ENCODE data around the gene TBL1XR1. TPM values are rescaled to one million over a fixed set of nuclear protein-coding genes. Genes with fewer than 3 reads are reported as not detected.

Gene TBL1XR1
- total RNA-seq, 2 experiments from 2014 or later: 63.2 to 67.8 TPM

DNA sequence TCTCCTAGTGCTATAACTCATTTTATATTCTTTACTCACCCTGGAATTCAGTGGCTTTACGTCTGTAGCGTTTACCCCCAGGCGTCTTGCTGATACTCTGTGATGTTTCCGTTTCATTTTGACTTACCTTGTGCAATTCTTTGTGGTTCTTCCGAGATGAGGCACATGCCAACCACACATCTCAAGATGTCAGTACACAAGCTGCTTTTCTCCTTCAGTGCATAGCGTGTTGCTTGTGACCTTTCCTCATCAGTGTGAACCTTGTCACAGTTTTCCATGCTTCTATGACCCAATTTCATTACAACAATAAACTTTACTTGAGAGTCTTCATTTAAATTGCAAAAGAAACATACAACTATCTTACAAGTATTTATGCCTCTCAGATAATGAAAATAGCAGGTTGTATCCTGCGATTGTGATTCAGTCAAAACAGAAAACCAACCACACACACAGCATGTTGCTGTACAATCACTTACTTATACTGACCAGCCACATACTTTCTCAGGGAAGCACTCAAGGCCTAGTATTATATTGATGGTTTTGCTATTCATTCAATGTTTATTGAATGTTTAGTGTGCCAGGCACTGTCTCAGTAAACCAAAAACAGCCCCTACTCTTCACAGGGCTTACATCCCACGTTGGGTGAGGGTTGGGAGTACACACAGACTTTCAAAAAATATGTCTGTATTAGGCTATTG, 4.6 kb upstream of the TBL1XR1 start:
- peaks cover 10% of the 10 kb centered on the region for H3K36me3 Mint-ChIP-seq (ENCODE audit: low read depth)
- DNase-seq (peak in 13 of 14 experiments; percentile 20 to 90 (median 47)), ATAC-seq (ENCODE audit: poor library complexity) (peak; percentile 64)
- Histone ChIP-seq H3K9me3 (ENCODE audit: control insufficient read depth in 1 of 2, insufficient read depth in 1 of 2, low read length in 2 of 2) (peaks cover 0 to 8% of the 10 kb centered on the region in 2 experiments), H3K4me1 (ENCODE audit: insufficient read depth, low read length) (peaks cover 42% of the 10 kb centered on the region), H3K27me3 (ENCODE audit: control insufficient read depth in 1 of 2, insufficient read depth in 2 of 2, low read length in 2 of 2) (no peaks in the 10 kb centered on the region), H3K36me3 (ENCODE audit: insufficient read depth, low read length) (no peaks in the 10 kb centered on the region), H3K4me3 (ENCODE audit: low read length) (peak overlapping the region; percentile 38), H3K27ac (ENCODE audit: low read depth in 1 of 2, low read length in 2 of 2) (peak overlapping the region; percentile 48 to 58)
- peak overlapping the region; percentile 87 for H3K27ac Mint-ChIP-seq
- no peaks in the 10 kb centered on the region for H3K27me3 Mint-ChIP-seq
- ChIA-PET POLR2A (interaction anchor here (0.7 to 11.9 kb wide), 10 partner anchors 16 to 158 kb away, joined by 3 to 523 read pairs (median 4); no protein-coding TSS in a partner anchor), CTCF (interaction anchor here (0.6 to 2.1 kb wide), 5 partner anchors 13 to 158 kb away, joined by 3 to 8 read pairs (median 4); no protein-coding TSS in a partner anchor)
- no peaks in the 10 kb centered on the region for H3K9me3 Mint-ChIP-seq
- TF ChIP-seq, protein P1, sequence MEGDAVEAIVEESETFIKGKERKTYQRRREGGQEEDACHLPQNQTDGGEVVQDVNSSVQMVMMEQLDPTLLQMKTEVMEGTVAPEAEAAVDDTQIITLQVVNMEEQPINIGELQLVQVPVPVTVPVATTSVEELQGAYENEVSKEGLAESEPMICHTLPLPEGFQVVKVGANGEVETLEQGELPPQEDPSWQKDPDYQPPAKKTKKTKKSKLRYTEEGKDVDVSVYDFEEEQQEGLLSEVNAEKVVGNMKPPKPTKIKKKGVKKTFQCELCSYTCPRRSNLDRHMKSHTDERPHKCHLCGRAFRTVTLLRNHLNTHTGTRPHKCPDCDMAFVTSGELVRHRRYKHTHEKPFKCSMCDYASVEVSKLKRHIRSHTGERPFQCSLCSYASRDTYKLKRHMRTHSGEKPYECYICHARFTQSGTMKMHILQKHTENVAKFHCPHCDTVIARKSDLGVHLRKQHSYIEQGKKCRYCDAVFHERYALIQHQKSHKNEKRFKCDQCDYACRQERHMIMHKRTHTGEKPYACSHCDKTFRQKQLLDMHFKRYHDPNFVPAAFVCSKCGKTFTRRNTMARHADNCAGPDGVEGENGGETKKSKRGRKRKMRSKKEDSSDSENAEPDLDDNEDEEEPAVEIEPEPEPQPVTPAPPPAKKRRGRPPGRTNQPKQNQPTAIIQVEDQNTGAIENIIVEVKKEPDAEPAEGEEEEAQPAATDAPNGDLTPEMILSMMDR (IDR thresholded peaks at IDR 0.05): no peak
- peaks cover 42% of the 10 kb centered on the region for H3K4me1 Mint-ChIP-seq (ENCODE audit: low read depth)
- H3K4me3 Mint-ChIP-seq: peak overlapping the region; percentile 73
- intact Hi-C loops (cut with DNase I, micrococcal nuclease): loop anchor here (1.0 to 10.0 kb wide), 2 partner anchors 22 to 83 kb away; no protein-coding TSS in a partner anchor

DNA sequence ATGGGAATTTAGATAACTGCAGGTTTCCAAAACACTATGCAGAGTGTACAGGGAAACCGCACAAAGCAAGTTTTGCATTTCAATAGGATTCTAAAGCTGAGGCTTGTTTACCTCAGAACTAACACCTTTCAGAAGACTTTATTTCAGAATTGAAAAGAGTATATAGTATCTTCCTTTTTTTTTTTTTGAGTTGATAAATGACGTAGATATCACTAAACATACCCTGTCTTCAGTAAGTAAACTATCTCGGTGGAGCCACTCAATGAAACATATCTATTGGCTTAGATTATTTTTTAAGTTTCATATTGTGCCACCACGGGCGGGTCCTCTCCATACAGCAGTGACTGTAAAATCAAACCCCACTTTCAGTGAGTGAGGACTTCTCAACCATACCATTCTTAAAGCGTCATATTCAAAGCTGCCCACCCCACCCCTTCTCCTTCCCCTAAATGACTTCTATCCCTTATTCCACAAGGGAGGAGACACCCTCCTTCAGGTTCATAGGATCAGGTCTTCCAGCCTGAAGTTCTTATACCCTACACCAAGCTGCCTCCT, 2.0 kb upstream of the TBL1XR1 start:
- Mint-ChIP-seq H3K9me3 (no peaks in the 10 kb centered on the region), H3K27ac (peak overlapping the region; percentile 87), H3K4me1 (ENCODE audit: low read depth) (peaks cover 49% of the 10 kb centered on the region), H3K4me3 (peak overlapping the region; percentile 86), H3K36me3 (ENCODE audit: low read depth) (peaks cover 36% of the 10 kb centered on the region), H3K27me3 (no peaks in the 10 kb centered on the region)
- Histone ChIP-seq H3K4me3 (ENCODE audit: low read length) (peak overlapping the region; percentile 57), H3K36me3 (ENCODE audit: insufficient read depth, low read length) (no peaks in the 10 kb centered on the region), H3K27me3 (ENCODE audit: control insufficient read depth in 1 of 2, insufficient read depth in 2 of 2, low read length in 2 of 2) (no peaks in the 10 kb centered on the region), H3K27ac (ENCODE audit: low read depth in 1 of 2, low read length in 2 of 2) (peak overlapping the region; percentile 58 to 89), H3K9me3 (ENCODE audit: control insufficient read depth in 1 of 2, insufficient read depth in 1 of 2, low read length in 2 of 2) (peaks cover 0 to 8% of the 10 kb centered on the region in 2 experiments), H3K4me1 (ENCODE audit: insufficient read depth, low read length) (peaks cover 42% of the 10 kb centered on the region)
- intact Hi-C loops (cut with DNase I, micrococcal nuclease): loop anchor here in 1 of 2 experiments (5.0 kb wide), 1 partner anchor 398 kb away; no protein-coding TSS in a partner anchor
- ChIA-PET CTCF (interaction anchor here (1.2 to 2.6 kb wide), 4 partner anchors 148 to 181 kb away, joined by 3 to 14 read pairs (median 7); no protein-coding TSS in a partner anchor), POLR2A (interaction anchor here (1.0 to 11.9 kb wide), 22 partner anchors 10 to 1950 kb away, joined by 3 to 523 read pairs (median 4); no protein-coding TSS in a partner anchor)
- TF ChIP-seq, protein P1 (IDR thresholded peaks at IDR 0.05): no peak
- peak in 5 of 14 experiments; percentile 8 to 55 (median 48) for DNase-seq
- ATAC-seq (ENCODE audit: poor library complexity): peak; percentile 18

DNA sequence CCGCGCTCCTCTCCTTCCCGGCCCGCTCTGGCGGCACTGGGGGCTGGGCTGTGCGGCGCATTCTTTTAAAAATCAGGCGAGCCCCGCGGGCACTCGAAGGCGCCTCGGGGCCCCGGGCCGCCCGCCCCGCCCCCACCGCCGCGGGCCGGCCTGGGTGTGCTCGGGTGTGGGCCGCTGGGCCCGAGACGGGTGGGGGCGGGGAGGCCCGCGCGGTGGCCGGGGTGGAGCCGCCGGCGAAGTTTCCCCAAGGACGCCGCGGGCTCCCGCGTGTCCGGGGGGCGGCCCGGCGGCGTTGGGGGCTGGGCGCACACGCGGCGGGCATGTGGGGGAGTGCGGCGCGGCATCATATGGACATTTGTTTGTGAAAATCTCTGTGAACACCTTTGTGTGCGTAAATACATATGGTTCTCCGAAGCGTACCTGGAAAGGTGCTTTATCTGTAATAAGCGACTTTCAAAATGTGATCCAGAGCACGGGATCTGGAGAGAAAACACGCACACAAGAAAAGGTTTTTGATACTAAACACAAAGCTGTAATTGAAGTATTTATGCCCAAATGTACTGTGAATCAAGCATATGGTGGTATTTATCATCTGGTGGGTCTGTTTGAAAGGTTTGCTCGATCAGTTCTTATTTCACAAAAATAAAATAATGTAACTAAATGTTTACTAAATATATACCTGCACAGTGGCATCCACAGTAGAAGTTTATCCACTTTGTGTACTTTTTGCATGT, 612 bp upstream of the TBL1XR1 start:
- ChIA-PET CTCF (interaction anchor here (1.1 to 2.6 kb wide), 4 partner anchors 145 to 161 kb away, joined by 3 to 14 read pairs (median 7); no protein-coding TSS in a partner anchor), POLR2A (interaction anchor here (0.6 to 11.9 kb wide), 57 partner anchors 8 to 798 kb away, joined by 3 to 523 read pairs (median 4); no protein-coding TSS in a partner anchor)
- no peaks in the 10 kb centered on the region for H3K27me3 Mint-ChIP-seq
- H3K4me1 ChIP-seq (ENCODE audit: insufficient read depth, low read length): peaks cover 54% of the 10 kb centered on the region
- peak overlapping the region; percentile 57 for H3K4me3 ChIP-seq (ENCODE audit: low read length)
- TF ChIP-seq, protein P1 (IDR thresholded peaks at IDR 0.05): no peak
- peak overlapping the region; percentile 87 for H3K27ac Mint-ChIP-seq
- no peaks in the 10 kb centered on the region for H3K9me3 ChIP-seq (ENCODE audit: control insufficient read depth in 1 of 2, insufficient read depth in 1 of 2, low read length in 2 of 2)
- H3K9me3 Mint-ChIP-seq: no peaks in the 10 kb centered on the region
- peaks cover 59% of the 10 kb centered on the region for H3K4me1 Mint-ChIP-seq (ENCODE audit: low read depth)
- ATAC-seq (ENCODE audit: poor library complexity): peak; percentile 15
- DNase-seq: no peak
- H3K36me3 Mint-ChIP-seq (ENCODE audit: low read depth): peaks cover 40% of the 10 kb centered on the region
- no peaks in the 10 kb centered on the region for H3K27me3 ChIP-seq (ENCODE audit: control insufficient read depth in 1 of 2, insufficient read depth in 2 of 2, low read length in 2 of 2)
- intact Hi-C loops (cut with DNase I, micrococcal nuclease): loop anchor here (1.0 to 5.0 kb wide), 6 partner anchors 53 to 399 kb away; no protein-coding TSS in a partner anchor
- peak overlapping the region; percentile 86 for H3K4me3 Mint-ChIP-seq
- peak overlapping the region; percentile 62 to 89 for H3K27ac ChIP-seq (ENCODE audit: low read depth in 1 of 2, low read length in 2 of 2)
- H3K36me3 ChIP-seq (ENCODE audit: insufficient read depth, low read length): no peaks in the 10 kb centered on the region

All from CD4-positive, alpha-beta T cell (primary cell).